GM23338 (cell line): Measurements from ENCODE around the gene SMOC2. TPM values are rescaled to one million over a fixed set of nuclear protein-coding genes. Genes with fewer than 3 reads are reported as not detected.
A peak's percentile ranks its signal among the peaks of the same experiment; 100 is the strongest.

Experiments used
- ATAC-seq: fragments of 200-7000 bp; cut with Tn5 transposase; 3 replicates; pipeline ENCODE4 v1.9.1; 2020
- DNase-seq: peaks from one replicate; pipeline ENCODE4 v3.0.0-alpha.2; 2015; ENCODE audit warnings: low spot score
- H2AFZ ChIP-seq: fragments of 200-600 bp; sonication (generic); 2 replicates; pipeline ENCODE4 v1.8.0; 2016; ENCODE audit warnings: antibody characterized with exemption, mild to moderate bottlenecking, moderate library complexity
- H3F3A ChIP-seq: fragments of 200-600 bp; sonication (generic); replicated peaks from 2 replicates; pipeline ENCODE4 v1.8.0; 2017; ENCODE audit warnings: antibody characterized with exemption, mixed run types, low read depth
- H3K27ac ChIP-seq: fragments of 200-600 bp; sonication (generic); 2 replicates; pipeline ENCODE4 v1.6.1; 2016; ENCODE audit warnings: low read depth
- H3K27me3 ChIP-seq: fragments of 200-600 bp; sonication (generic); 2 replicates; pipeline ENCODE4 v1.8.0; 2016; ENCODE audit warnings: mild to moderate bottlenecking, mixed run types, moderate library complexity; ENCODE audit not compliant: insufficient read depth
- H3K36me3 ChIP-seq: fragments of 200-600 bp; sonication (generic); 2 replicates; pipeline ENCODE4 v1.8.0; 2016; ENCODE audit warnings: mild to moderate bottlenecking; ENCODE audit not compliant: insufficient read depth
- H3K4me1 ChIP-seq: fragments of 200-600 bp; sonication (generic); 2 replicates; pipeline ENCODE4 v1.8.0; 2016; ENCODE audit warnings: mild to moderate bottlenecking, moderate library complexity; ENCODE audit not compliant: insufficient read depth
- H3K4me2 ChIP-seq: fragments of 200-600 bp; sonication (generic); 2 replicates; pipeline ENCODE4 v1.7.1; 2017; ENCODE audit warnings: mixed run types
- H3K4me3 ChIP-seq: fragments of 200-600 bp; sonication (generic); 2 replicates; pipeline ENCODE4 v1.6.1; 2016; ENCODE audit warnings: mixed run types
- H3K79me2 ChIP-seq: fragments of 200-600 bp; sonication (generic); replicated peaks from 2 replicates; pipeline ENCODE4 v1.8.0; 2017; ENCODE audit warnings: mild to moderate bottlenecking; ENCODE audit not compliant: insufficient read depth
- H3K9me2 ChIP-seq: fragments of 200-600 bp; sonication (generic); 2 replicates; pipeline ENCODE4 v1.8.0; 2017; ENCODE audit not compliant: insufficient read depth
- H4K20me1 ChIP-seq: fragments of 200-600 bp; sonication (generic); replicated peaks from 2 replicates; pipeline ENCODE4 v1.8.0; 2017; ENCODE audit warnings: mild to moderate bottlenecking; ENCODE audit not compliant: insufficient read depth
- H3K27ac Mint-ChIP-seq: 2 replicates; pipeline ENCODE4 v1.8.0; 2020; ENCODE audit warnings: inconsistent platforms, mild to moderate bottlenecking, moderate library complexity, mixed read lengths
- H3K27me3 Mint-ChIP-seq: 3 replicates; pipeline ENCODE4 v1.8.0; 2022; ENCODE audit warnings: low read depth, mild to moderate bottlenecking, moderate library complexity, mixed read lengths, inconsistent platforms; ENCODE audit not compliant: insufficient read depth, poor library complexity
- H3K36me3 Mint-ChIP-seq: 3 replicates; pipeline ENCODE4 v1.8.0; 2021; ENCODE audit warnings: low read depth, mild to moderate bottlenecking, inconsistent platforms, moderate library complexity, mixed read lengths
- H3K4me1 Mint-ChIP-seq: 3 replicates; pipeline ENCODE4 v1.8.0; 2020; ENCODE audit warnings: mild to moderate bottlenecking, inconsistent platforms, mixed read lengths
- H3K4me3 Mint-ChIP-seq: 3 replicates; pipeline ENCODE4 v1.8.0; 2021; ENCODE audit warnings: moderate library complexity, mild to moderate bottlenecking, inconsistent platforms, mixed read lengths
- H3K9me3 Mint-ChIP-seq: 3 replicates; pipeline ENCODE4 v1.8.0; 2020; ENCODE audit warnings: moderate library complexity, mild to moderate bottlenecking, inconsistent platforms, mixed read lengths
- EZH2 ChIP-seq: fragments of 200-600 bp; sonication (generic); IDR thresholded peaks from one replicate; pipeline ENCODE4 v1.8.0; 2017; ENCODE audit warnings: antibody characterized with exemption, mild to moderate bottlenecking, low read depth; ENCODE audit not compliant: unreplicated experiment
- EZH2phosphoT487 ChIP-seq: fragments of 200-600 bp; sonication (generic); IDR thresholded peaks from one replicate; pipeline ENCODE4 v1.8.1; 2018; ENCODE audit warnings: antibody characterized with exemption; ENCODE audit not compliant: unreplicated experiment
- JUNB ChIP-seq: IDR thresholded peaks from one replicate; pipeline ENCODE4 v1.6.1; 2016; ENCODE audit warnings: antibody characterized with exemption; ENCODE audit not compliant: unreplicated experiment
- NANOG ChIP-seq: IDR thresholded peaks from 2 replicates; pipeline ENCODE4 v1.6.1; 2016; ENCODE audit warnings: antibody characterized with exemption, borderline replicate concordance
- STAT1 ChIP-seq: IDR thresholded peaks from one replicate; pipeline ENCODE4 v1.6.1; 2016; ENCODE audit warnings: antibody characterized with exemption; ENCODE audit not compliant: unreplicated experiment
- ZNF114 ChIP-seq: fragments of 250-450 bp; sonication (Bioruptor Pico); IDR thresholded peaks from 2 replicates; pipeline ENCODE4 v1.5.0; 2020; ENCODE audit warnings: mild to moderate bottlenecking, moderate library complexity
- polyA plus RNA-seq: library from polyadenylated mRNA; unstranded; fragments of >200 nt; fragmentation: Nextera tagmentation; extraction: Ambion mirVana; gene quantifications from 2 replicates; pipeline ENCODE4 v1.2.1, GENCODE V29; 2016
- total RNA-seq: library from RNA; depleted of rRNA; stranded (reverse); fragments of >200 nt; shearing (Covaris generic); gene quantifications from 2 replicates; pipeline ENCODE4 v1.2.3, GENCODE V29; 2014
- TF ChIP-seq, protein P1 (sequence below): IDR thresholded peaks from one replicate; pipeline ENCODE4 v1.6.1; 2018; ENCODE audit warnings: antibody characterized with exemption; ENCODE audit not compliant: unreplicated experiment
- TF ChIP-seq, protein P2 (sequence below): IDR thresholded peaks from 2 replicates; pipeline ENCODE4 v1.6.1; 2016; ENCODE audit warnings: antibody characterized with exemption
- TF ChIP-seq, protein P3 (sequence below), 2 experiments: fragments of 200-600 bp in 1 of 2; sonication (generic) in 1 of 2; conservative IDR thresholded peaks; 2 replicates each; pipeline versions ENCODE4 v1.5.1 to v1.6.1; 2016 to 2017; ENCODE audit warnings: antibody characterized with exemption in 2 of 2, low read depth in 2 of 2, mild to moderate bottlenecking in 2 of 2, moderate library complexity in 1 of 2

Gene SMOC2
- total and polyA plus RNA-seq, 2 experiments from 2014 or later = 4.3 to 6.5 TPM

DNA sequence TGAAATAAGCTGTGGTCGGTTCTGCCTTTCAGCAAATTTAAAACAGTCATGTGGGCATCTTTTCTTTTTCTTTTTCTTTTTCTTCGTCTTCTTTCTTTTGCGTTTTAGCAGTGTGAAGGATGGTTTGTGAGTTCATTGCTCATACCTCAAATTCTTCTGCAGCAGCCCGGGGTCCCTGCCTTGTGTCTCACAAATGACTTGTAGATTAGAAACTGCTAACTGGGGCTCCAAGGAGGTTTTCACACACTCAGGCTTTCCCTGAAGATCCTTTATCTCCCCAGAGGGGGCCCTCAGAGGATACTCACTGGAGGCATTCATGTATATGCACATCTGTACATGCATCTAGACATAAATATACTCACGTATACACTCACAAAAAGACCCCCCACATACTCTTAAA, 1.7 kb downstream of the SMOC2 start:
- Histone ChIP-seq H3K4me2 (peak overlapping the region; percentile 94), H3K4me1 (peaks cover 47% of the 10 kb centered on the region), H3K36me3 (no peaks in the 10 kb centered on the region; the same call in 1 of the 2 replicates), H3K9me2 (no peaks in the 10 kb centered on the region; the same call in 1 of the 2 replicates), H3K27me3 (peaks cover 53% of the 10 kb centered on the region), H3K79me2 (peaks cover 9% of the 10 kb centered on the region), H2AFZ (no peak overlapping the region; the same call in 1 of the 2 replicates), H3K4me3 (peak overlapping the region; percentile 68), H4K20me1 (no peaks in the 10 kb centered on the region), H3K27ac (0 out of 2 replicates have a peak overlapping the region, but pooled peaks have one; percentile 8), H3F3A (no peaks in the 10 kb centered on the region)
- Mint-ChIP-seq H3K9me3 (no peaks in the 10 kb centered on the region), H3K4me1 (peaks cover 45% of the 10 kb centered on the region), H3K27ac (no peak overlapping the region), H3K4me3 (peak overlapping the region; percentile 63), H3K27me3 (peaks cover 43% of the 10 kb centered on the region), H3K36me3 (no peaks in the 10 kb centered on the region)
- no peak for TF ChIP-seq ZNF114 (CRISPR knock-in tag)
- TF ChIP-seq, protein P1, sequence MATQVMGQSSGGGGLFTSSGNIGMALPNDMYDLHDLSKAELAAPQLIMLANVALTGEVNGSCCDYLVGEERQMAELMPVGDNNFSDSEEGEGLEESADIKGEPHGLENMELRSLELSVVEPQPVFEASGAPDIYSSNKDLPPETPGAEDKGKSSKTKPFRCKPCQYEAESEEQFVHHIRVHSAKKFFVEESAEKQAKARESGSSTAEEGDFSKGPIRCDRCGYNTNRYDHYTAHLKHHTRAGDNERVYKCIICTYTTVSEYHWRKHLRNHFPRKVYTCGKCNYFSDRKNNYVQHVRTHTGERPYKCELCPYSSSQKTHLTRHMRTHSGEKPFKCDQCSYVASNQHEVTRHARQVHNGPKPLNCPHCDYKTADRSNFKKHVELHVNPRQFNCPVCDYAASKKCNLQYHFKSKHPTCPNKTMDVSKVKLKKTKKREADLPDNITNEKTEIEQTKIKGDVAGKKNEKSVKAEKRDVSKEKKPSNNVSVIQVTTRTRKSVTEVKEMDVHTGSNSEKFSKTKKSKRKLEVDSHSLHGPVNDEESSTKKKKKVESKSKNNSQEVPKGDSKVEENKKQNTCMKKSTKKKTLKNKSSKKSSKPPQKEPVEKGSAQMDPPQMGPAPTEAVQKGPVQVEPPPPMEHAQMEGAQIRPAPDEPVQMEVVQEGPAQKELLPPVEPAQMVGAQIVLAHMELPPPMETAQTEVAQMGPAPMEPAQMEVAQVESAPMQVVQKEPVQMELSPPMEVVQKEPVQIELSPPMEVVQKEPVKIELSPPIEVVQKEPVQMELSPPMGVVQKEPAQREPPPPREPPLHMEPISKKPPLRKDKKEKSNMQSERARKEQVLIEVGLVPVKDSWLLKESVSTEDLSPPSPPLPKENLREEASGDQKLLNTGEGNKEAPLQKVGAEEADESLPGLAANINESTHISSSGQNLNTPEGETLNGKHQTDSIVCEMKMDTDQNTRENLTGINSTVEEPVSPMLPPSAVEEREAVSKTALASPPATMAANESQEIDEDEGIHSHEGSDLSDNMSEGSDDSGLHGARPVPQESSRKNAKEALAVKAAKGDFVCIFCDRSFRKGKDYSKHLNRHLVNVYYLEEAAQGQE = no peak
- TF ChIP-seq NANOG = no peak
- no peak for TF ChIP-seq JUNB
- no peak for TF ChIP-seq EZH2phosphoT487
- peak; percentile 66 for DNase-seq
- peak; percentile 9 for ATAC-seq

DNA sequence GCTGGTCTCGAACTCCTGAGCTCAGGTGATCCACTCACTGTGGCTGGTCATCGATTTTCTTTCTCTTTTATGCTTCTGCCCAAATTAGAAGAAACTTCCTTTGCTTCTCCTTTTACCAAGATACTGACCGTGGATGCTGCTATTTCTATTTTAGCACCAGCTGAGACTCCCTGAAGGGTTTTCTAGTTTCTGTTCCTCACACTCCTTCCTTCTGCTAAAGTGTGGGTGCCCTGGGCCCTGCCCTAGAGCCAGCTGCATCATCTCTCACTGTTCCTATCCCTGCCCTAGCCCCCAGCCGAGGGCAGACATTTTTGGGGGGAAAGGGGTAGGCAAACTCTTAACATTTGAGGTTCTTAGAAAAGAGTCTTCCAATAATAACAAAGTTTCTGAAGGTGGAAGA, 6.3 kb downstream of the SMOC2 start:
- H3K4me2 ChIP-seq = no peak overlapping the region
- H3K79me2 ChIP-seq = peaks cover 9% of the 10 kb centered on the region
- H4K20me1 ChIP-seq = no peaks in the 10 kb centered on the region
- H3K4me3 Mint-ChIP-seq = no peak overlapping the region
- no peaks in the 10 kb centered on the region; the same call in 1 of the 2 replicates for H3K36me3 ChIP-seq
- H3F3A ChIP-seq = no peaks in the 10 kb centered on the region
- peaks cover 34% of the 10 kb centered on the region for H3K4me1 ChIP-seq
- no peak overlapping the region for H3K27ac Mint-ChIP-seq
- no peaks in the 10 kb centered on the region for H3K36me3 Mint-ChIP-seq
- peaks cover 23% of the 10 kb centered on the region for H3K27me3 ChIP-seq
- peaks cover 39% of the 10 kb centered on the region for H3K4me1 Mint-ChIP-seq
- H3K9me2 ChIP-seq = no peaks in the 10 kb centered on the region; the same call in 1 of the 2 replicates
- no peak overlapping the region for H2AFZ ChIP-seq
- DNase-seq (no peak), ATAC-seq (no peak)
- H3K27ac ChIP-seq = no peak overlapping the region
- no peak overlapping the region for H3K4me3 ChIP-seq
- no peaks in the 10 kb centered on the region for H3K9me3 Mint-ChIP-seq
- peaks cover 16% of the 10 kb centered on the region for H3K27me3 Mint-ChIP-seq
- TF ChIP-seq NANOG = no peak
- TF ChIP-seq, protein P2, sequence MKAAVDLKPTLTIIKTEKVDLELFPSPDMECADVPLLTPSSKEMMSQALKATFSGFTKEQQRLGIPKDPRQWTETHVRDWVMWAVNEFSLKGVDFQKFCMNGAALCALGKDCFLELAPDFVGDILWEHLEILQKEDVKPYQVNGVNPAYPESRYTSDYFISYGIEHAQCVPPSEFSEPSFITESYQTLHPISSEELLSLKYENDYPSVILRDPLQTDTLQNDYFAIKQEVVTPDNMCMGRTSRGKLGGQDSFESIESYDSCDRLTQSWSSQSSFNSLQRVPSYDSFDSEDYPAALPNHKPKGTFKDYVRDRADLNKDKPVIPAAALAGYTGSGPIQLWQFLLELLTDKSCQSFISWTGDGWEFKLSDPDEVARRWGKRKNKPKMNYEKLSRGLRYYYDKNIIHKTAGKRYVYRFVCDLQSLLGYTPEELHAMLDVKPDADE = no peak
- TF ChIP-seq STAT1 = no peak
- no peak for TF ChIP-seq EZH2
- TF ChIP-seq EZH2phosphoT487 = no peak
- TF ChIP-seq JUNB = no peak
- TF ChIP-seq, protein P3, sequence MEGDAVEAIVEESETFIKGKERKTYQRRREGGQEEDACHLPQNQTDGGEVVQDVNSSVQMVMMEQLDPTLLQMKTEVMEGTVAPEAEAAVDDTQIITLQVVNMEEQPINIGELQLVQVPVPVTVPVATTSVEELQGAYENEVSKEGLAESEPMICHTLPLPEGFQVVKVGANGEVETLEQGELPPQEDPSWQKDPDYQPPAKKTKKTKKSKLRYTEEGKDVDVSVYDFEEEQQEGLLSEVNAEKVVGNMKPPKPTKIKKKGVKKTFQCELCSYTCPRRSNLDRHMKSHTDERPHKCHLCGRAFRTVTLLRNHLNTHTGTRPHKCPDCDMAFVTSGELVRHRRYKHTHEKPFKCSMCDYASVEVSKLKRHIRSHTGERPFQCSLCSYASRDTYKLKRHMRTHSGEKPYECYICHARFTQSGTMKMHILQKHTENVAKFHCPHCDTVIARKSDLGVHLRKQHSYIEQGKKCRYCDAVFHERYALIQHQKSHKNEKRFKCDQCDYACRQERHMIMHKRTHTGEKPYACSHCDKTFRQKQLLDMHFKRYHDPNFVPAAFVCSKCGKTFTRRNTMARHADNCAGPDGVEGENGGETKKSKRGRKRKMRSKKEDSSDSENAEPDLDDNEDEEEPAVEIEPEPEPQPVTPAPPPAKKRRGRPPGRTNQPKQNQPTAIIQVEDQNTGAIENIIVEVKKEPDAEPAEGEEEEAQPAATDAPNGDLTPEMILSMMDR (conservative IDR thresholded peaks at IDR 0.05; ENCODE audit: low read depth in 2 of 2) = no peak
